ENCODE measurements around the gene PRKAB2.

- TF ChIP-seq CTCF (IDR thresholded peaks at IDR 0.05) (no peak), POLR2A (IDR thresholded peaks at IDR 0.05; ENCODE audit: low read depth) (no peak), EP300 (IDR thresholded peaks at IDR 0.05) (no peak), POLR2AphosphoS5 (IDR thresholded peaks at IDR 0.05) (no peak)
Measured at GRCh38 chr1:147129116-147129873, 43.0 kb downstream of the PRKAB2 start.
